ENCODE results near the gene MAP3K15. TPM values are rescaled to one million over a fixed set of nuclear protein-coding genes. Genes with fewer than 3 reads are reported as not detected.

MAP3K15 gene
- total RNA-seq, 1 experiment from 2014 or later: 1.3 TPM

DNA sequence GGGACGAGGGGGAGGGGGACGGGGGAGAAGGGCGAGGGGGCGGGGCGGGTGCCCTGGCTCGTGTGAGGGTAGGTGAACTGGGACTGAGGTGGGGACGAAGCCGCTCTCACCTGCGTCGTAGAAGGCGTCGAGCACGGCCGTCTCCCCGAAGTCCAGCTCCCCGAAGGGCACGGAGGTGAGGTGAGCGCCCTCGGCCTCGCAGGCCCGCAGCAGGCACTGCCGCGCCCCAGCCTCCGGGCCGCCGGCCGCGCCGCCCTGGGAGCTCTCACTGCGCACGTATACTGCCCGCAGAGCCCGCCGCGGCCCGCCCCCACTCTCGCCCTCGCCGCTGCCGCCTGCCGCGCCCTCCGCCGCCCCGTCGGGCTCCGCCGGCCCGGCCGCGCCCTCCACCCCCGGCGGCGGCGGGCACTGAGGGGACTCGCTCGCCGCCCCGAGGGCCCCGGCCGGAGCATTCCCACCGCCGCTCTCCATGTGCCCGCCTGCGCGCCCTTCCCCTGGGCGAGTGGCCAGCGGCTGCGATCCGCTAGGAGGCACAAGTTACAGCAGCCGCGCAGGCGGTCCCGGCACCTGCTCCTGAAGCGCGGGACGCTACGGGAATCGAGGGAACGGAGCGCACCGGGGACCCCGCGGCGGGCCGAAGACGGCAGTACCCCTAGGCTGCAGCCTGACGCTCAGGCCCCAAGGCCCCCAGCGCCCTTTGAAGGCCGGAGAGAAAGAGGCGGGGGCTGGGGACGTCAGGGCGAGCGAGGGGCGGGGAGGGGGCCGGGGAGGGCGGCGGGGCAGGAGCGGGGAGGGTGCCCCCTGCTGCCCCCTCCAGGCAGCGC is at the start of gene MAP3K15 (continued):
- TF ChIP-seq, protein P1, sequence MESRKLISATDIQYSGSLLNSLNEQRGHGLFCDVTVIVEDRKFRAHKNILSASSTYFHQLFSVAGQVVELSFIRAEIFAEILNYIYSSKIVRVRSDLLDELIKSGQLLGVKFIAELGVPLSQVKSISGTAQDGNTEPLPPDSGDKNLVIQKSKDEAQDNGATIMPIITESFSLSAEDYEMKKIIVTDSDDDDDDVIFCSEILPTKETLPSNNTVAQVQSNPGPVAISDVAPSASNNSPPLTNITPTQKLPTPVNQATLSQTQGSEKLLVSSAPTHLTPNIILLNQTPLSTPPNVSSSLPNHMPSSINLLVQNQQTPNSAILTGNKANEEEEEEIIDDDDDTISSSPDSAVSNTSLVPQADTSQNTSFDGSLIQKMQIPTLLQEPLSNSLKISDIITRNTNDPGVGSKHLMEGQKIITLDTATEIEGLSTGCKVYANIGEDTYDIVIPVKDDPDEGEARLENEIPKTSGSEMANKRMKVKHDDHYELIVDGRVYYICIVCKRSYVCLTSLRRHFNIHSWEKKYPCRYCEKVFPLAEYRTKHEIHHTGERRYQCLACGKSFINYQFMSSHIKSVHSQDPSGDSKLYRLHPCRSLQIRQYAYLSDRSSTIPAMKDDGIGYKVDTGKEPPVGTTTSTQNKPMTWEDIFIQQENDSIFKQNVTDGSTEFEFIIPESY (IDR thresholded peaks at IDR 0.05; ENCODE audit: extremely low read depth, insufficient replicate concordance, low read length): no peak

DNA sequence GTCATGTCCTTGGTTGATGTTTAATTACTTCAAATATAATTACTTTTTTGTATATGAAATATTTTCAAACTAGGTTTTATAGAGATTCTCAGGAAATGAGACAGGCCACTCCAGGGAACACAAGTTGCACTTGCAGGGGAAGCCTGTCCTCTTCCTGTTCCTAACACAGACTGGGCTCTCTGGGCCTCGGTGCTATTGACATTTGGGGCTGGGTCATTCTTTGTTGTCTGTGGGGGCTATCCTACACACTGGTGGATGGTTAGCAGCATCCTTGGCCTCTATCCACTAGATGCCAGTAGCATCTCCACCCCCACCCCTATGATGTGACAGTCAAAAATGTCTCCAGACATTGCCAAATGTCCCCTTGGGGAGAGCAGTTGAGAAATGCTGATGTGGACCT is 49.3 kb upstream of the MAP3K15 start:
- Histone ChIP-seq H3K79me2 (ENCODE audit: insufficient read depth, low read length) (no peaks in the 10 kb centered on the region), H3K4me1 (ENCODE audit: control insufficient read depth in 1 of 2, insufficient read depth in 2 of 2, low read length in 2 of 2) (no peaks in the 10 kb centered on the region), H3K4me3 (replicated peaks in 1 of 2; ENCODE audit: low read depth in 1 of 2, low read length in 2 of 2) (no peak overlapping the region), H3K27me3 (ENCODE audit: insufficient read depth, low read length) (no peaks in the 10 kb centered on the region), H3K9me2 (ENCODE audit: insufficient read depth) (no peaks in the 10 kb centered on the region), H3K27ac (ENCODE audit: low read depth, low read length) (no peak overlapping the region), H2AFZ (ENCODE audit: low read depth, low read length, poor library complexity, severe bottlenecking) (no peak overlapping the region), H3K9ac (ENCODE audit: low read length) (no peak overlapping the region), H4K20me1 (ENCODE audit: insufficient read depth) (no peaks in the 10 kb centered on the region), H3K4me2 (ENCODE audit: low read length) (no peak overlapping the region), H3K36me3 (ENCODE audit: control insufficient read depth in 1 of 2, insufficient read depth in 2 of 2, low read length in 2 of 2) (no peaks in the 10 kb centered on the region), H3K9me3 (ENCODE audit: control insufficient read depth in 1 of 2, insufficient read depth in 1 of 2, low read depth in 1 of 2, low read length in 2 of 2) (no peaks in the 10 kb centered on the region)
- intact Hi-C loops (cut with micrococcal nuclease): no loop called here
- ATAC-seq (no peak), DNase-seq (ENCODE audit: low read depth, low spot score) (no peak)
- ChIA-PET POLR2A (no interaction called here), CTCF (no interaction called here), RAD21 (ENCODE audit: low non-redundant PET in 1 of 2, low total read pairs in 2 of 2, uncharacterized antibody in 2 of 2, unreplicated experiment in 2 of 2) (no interaction called here)
- TF ChIP-seq RAD21 (IDR thresholded peaks at IDR 0.05; ENCODE audit: low read depth) (no peak), EZH2phosphoT487 (IDR thresholded peaks at IDR 0.05; ENCODE audit: borderline replicate concordance) (no peak), ZNF274 (IDR thresholded peaks at IDR 0.05; ENCODE audit: low read depth, low read length) (no peak), SIN3A (IDR thresholded peaks at IDR 0.05; ENCODE audit: low read depth) (no peak), FOSL1 (IDR thresholded peaks at IDR 0.05; ENCODE audit: low read depth) (no peak), SRF (IDR thresholded peaks at IDR 0.05; ENCODE audit: low read depth) (no peak), SP1 (IDR thresholded peaks at IDR 0.05; ENCODE audit: low read depth) (no peak), JUND (IDR thresholded peaks at IDR 0.05) (no peak), ELF1 (IDR thresholded peaks at IDR 0.05; ENCODE audit: borderline replicate concordance, low read depth) (no peak), TCF7L2 (IDR thresholded peaks at IDR 0.05; ENCODE audit: borderline replicate concordance, extremely low read depth, insufficient read depth, insufficient read length) (no peak), EGR1 (IDR thresholded peaks at IDR 0.05; ENCODE audit: low read depth) (no peak), CBX3 (IDR thresholded peaks at IDR 0.05; ENCODE audit: low read depth) (no peak)
- TF ChIP-seq, protein P2, sequence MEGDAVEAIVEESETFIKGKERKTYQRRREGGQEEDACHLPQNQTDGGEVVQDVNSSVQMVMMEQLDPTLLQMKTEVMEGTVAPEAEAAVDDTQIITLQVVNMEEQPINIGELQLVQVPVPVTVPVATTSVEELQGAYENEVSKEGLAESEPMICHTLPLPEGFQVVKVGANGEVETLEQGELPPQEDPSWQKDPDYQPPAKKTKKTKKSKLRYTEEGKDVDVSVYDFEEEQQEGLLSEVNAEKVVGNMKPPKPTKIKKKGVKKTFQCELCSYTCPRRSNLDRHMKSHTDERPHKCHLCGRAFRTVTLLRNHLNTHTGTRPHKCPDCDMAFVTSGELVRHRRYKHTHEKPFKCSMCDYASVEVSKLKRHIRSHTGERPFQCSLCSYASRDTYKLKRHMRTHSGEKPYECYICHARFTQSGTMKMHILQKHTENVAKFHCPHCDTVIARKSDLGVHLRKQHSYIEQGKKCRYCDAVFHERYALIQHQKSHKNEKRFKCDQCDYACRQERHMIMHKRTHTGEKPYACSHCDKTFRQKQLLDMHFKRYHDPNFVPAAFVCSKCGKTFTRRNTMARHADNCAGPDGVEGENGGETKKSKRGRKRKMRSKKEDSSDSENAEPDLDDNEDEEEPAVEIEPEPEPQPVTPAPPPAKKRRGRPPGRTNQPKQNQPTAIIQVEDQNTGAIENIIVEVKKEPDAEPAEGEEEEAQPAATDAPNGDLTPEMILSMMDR (IDR thresholded peaks at IDR 0.05 in 2 of 3, conservative IDR thresholded peaks at IDR 0.05 in 1 of 3; ENCODE audit: borderline replicate concordance in 1 of 3, insufficient read depth in 1 of 3, low read depth in 2 of 3, low read length in 2 of 3): no peak
- TF ChIP-seq, protein P3, sequence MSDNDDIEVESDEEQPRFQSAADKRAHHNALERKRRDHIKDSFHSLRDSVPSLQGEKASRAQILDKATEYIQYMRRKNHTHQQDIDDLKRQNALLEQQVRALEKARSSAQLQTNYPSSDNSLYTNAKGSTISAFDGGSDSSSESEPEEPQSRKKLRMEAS (IDR thresholded peaks at IDR 0.05): no peak
- TF ChIP-seq, protein P4, sequence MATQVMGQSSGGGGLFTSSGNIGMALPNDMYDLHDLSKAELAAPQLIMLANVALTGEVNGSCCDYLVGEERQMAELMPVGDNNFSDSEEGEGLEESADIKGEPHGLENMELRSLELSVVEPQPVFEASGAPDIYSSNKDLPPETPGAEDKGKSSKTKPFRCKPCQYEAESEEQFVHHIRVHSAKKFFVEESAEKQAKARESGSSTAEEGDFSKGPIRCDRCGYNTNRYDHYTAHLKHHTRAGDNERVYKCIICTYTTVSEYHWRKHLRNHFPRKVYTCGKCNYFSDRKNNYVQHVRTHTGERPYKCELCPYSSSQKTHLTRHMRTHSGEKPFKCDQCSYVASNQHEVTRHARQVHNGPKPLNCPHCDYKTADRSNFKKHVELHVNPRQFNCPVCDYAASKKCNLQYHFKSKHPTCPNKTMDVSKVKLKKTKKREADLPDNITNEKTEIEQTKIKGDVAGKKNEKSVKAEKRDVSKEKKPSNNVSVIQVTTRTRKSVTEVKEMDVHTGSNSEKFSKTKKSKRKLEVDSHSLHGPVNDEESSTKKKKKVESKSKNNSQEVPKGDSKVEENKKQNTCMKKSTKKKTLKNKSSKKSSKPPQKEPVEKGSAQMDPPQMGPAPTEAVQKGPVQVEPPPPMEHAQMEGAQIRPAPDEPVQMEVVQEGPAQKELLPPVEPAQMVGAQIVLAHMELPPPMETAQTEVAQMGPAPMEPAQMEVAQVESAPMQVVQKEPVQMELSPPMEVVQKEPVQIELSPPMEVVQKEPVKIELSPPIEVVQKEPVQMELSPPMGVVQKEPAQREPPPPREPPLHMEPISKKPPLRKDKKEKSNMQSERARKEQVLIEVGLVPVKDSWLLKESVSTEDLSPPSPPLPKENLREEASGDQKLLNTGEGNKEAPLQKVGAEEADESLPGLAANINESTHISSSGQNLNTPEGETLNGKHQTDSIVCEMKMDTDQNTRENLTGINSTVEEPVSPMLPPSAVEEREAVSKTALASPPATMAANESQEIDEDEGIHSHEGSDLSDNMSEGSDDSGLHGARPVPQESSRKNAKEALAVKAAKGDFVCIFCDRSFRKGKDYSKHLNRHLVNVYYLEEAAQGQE (IDR thresholded peaks at IDR 0.05; ENCODE audit: low read depth): no peak
- BruUV-seq (replicated peaks): no TSS peak

Data from HCT116 (cell line).